ENCODE measurements around the gene THSD7A. TPM values are rescaled to one million over a fixed set of nuclear protein-coding genes. Genes with fewer than 3 reads are reported as not detected.

The THSD7A gene
- total RNA-seq, 1 donor from 2014 or later: 15.0 TPM

DNA sequence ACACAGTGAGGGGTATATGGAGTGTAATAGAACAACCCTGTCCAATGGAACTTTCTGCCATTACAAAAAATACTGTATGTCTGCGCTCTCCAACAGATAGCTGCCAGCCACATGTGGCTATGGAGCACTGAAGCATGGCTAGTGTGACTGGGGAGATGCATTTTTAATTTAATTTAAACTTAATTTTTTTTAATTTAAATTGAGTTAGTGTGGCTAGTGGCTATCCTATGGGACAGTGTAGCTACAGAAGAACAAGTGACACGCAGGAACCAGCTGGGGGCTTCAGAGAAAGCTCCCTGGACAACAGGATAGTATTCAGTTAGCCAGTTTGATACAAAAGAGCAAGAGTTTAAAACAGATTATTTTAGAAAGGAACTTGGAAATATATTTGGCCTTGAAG lies 408.0 kb downstream of the THSD7A start:
- DNase-seq (ENCODE audit: low spot score): no peak

DNA sequence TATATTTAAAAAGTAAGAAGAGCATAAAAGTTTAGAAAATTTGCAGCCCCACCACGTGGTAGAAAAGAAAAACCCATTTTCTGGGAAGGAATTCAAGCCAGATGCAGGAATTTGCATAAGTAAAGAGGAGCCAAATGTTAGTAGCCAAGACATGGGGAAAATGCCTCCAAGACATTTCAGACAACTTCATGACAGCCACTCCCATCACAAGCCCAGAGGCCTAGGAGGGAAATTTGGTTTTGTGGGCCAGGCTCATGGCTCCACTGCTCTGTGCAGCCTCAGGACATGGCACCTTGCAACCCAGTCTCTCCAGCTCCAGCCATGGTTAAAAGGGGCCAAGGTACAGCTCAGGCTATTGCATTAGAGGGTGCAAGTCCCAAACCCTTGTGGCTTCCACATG lies 411.9 kb downstream of the THSD7A start:
- DNase-seq (ENCODE audit: low spot score): no peak

DNA sequence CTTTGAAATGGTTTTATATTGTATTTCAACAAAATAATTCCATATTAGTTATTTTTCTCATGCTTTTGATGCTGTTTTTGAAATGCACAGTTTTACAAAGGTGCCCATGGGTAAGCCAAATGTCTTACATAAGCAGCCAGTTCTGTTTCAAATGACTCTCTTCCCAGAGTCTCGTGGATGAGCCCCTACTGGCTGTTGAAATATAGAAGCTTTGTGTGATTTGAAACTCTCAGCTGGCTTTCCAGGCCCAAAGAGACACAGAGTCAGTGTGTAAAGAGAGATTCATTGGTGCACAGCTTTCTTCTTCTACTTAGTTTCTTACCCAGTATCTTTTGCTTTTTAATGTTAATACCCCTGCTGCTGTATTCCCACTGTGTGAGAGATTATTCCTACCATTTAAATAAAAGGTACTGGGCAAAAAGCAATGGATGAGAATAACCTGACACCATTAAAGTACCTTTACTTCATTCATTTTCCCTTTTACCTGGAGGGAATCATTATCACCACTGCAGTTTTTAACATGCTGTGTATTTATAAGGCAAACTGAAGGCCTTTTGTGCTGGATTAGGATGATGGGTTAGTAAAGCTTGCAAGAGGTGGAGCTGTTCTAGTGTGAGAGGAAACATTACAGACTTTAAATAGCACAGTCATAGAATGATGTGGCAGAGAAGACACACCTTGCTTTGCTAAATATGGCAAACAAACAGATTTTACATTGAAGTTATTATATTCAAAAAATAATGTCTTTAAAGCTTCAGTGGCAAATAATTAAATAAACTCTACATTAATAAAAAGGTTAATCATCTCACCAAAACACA lies 415.1 kb downstream of the THSD7A start:
- no peak for DNase-seq (ENCODE audit: low spot score)

DNA sequence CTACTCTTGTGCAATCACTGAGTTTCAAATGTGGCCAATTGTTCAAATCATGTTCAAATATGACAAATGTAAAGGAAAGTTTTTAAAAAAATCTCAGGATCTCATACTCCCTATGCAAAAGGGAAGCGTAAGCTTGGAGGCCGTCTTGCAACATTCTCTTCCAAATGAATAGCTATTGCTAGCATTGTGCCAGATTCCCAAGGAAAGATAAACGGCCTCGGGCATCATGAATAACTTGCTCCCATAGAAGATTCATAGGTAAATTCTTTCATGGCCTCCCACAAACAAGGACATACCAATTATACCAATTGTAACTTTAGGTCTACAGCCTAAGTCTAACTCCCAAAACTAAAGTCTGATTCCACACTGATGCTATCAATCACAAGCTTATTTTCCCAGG lies 416.9 kb downstream of the THSD7A start:
- DNase-seq (ENCODE audit: low spot score): no peak

DNA sequence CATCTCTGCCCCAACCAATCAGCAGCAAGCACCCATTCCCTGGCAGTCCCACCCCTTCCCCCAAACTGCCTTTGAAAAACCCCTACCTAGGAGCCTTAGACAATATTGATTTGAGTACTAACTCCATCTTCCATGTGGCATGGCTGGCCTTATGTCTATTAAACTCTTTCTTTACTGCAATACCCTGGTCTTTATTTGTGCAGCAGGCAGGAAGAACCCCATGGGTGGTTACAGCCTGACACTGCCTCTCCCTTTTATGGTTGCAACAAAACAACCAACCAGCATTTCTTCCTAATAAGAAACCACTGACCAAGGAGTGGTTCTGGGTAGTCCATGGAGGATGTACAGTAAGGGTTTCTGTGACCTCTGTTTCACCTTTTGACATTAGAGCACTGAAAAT lies 418.1 kb downstream of the THSD7A start:
- no peak for DNase-seq (ENCODE audit: low spot score)

DNA sequence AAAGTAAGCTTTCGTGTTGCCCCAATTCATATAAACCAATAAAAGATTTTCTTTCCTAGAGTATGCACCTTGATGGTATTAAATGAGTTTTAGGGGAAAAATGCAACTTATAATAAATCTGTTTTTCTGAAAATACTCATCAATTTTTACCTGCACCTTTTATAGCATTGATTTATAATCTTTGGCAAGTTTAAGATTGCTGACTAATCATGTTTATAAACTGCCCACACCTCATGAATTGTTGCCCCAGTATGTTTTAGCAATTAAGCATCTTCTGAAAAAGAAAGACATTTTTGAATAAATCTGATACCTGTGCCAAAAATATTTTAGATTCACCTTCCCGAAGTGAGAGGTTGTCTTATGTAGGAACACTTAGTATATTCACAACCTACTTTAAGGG lies 420.0 kb downstream of the THSD7A start:
- DNase-seq (ENCODE audit: low spot score): no peak

DNA sequence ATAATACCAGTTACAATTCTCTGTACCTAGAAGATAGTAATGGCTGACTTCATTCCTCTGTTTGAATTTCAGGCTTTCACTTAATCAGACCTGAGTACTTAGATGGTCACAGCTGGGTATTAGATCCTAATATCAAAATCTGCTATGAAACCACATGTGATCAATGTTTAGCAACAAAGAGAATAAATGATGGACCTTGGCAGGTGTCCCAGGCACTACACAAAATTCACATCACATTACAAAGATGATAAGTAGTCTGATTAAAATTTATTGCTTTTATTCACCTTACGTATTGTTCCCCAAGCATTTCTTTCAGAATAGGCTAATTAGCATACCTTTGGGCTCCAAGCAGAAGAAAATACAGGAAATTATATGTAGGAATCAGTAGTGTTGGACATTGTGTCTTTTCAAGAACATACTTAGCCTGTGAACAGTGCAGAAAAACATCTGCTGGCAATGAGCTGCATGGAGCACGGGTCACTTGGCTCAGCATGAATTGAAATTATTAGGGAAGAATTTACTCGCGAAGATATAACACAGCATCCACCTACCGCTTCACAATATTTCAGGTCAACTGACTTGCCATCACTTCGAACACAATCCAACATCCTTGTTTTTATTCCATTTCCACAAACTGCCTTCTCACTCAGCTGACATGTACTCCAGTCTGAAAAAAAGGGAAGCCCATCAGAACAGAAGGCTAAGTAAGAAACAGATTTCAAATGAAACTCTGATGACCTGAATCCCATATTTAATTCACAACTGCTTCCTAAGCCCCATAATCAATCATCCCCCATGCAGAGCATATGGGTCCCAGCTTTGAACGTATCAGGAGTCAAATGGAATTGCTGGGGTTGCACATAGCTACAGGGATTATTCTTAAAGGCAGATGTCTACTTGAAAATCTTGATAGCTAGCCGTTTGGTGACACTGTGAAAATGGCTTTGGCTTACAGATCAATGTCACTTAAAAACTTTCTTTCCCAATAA lies 421.0 kb downstream of the THSD7A start:
- no peak for DNase-seq (ENCODE audit: low spot score)

DNA sequence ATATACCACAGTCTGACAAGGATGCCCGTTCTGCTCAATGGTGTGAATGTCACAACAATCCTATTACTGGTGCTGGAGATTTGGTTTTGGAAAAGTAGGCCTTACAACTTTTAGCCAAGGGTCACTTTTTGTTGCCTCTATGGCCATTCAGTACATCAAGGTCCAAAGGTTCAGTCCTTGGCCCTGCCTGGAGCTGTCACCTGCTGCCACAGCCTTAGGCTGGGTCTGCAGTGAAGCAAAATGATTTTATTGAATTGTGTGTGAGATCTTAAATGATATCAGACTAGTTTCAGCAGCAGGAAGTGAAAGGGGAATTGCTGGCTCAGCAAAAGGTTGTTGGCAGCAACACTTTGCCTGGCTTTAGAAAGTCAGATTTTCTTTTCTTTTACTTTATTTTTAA lies 427.6 kb downstream of the THSD7A start:
- DNase-seq (ENCODE audit: low spot score): no peak

DNA sequence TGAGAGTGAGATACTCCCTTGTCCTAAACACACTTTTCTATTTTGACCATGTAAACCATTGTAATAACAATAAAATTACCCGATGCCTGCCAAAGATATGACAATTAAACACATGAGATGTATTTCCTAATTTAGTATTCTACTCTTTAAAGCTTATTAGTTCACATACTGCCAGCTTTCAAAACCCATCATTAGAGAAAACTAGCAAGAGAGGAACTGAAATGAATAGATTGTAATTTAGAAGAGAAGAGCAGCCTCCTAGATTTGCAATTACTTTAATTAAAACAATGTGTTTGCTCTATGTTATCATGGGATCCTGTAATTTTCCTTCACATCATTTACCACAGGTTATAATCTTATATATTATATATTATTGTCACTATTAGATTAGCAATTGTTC lies 428.2 kb downstream of the THSD7A start:
- no peak for DNase-seq (ENCODE audit: low spot score)

DNA sequence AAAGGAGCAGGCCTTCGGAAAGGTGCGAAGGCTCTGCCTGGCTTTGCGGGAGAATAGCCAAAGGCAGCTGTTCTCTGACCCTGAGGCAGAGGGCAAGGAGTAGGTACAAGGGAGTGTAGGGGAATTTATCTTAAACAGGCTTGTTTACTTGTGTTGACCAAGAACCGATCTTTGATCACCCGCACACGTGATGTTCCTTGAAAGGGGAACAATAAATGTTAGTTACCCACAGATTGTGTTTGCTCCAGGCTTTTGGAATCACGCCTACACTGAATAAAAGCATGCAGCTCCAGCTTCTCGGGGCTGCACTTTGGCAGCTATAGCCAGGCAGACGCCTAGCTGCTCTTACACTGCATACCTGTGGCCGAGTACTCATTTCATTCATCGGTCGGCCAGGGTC lies 437.6 kb downstream of the THSD7A start:
- no peak for DNase-seq (ENCODE audit: low spot score)

DNA sequence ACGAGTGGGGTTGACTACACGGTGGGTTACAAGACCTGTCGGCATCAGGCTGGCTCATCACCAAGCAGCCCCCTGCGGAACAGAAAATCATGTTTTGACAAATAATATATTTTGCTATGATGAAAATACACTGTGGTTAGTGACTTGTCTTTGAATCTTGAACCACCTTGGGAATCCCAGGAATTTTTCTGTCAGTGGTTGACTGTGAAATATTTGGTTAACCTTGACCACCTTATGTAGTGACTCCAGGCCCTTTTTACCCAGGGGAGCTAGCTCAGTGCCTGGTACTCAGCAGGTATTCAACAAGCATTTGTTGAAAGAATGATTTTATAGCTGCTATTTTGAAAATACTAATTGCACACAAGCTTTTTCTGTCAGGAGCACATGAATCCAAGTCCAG lies 452.4 kb downstream of the THSD7A start:
- no peak for DNase-seq (ENCODE audit: low spot score)

DNA sequence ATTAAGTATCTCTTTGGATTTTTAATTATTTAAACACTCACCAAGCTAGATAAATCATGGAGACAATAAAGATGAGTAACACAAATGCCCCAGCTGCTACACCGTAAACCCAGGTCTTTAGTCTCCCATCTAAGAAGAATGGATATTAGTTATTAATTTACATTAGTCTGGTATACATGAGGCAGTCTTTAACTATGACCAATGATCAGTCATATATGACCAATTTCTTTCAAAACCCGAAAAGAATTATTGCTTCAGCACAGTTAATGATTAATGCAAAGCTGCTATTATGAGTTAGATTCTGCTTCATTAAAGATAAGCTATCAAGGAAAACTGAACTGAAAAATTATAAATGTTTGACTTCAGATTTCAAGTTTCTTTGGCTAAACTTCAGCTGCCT lies 455.5 kb downstream of the THSD7A start:
- no peak for DNase-seq (ENCODE audit: low spot score)

DNA sequence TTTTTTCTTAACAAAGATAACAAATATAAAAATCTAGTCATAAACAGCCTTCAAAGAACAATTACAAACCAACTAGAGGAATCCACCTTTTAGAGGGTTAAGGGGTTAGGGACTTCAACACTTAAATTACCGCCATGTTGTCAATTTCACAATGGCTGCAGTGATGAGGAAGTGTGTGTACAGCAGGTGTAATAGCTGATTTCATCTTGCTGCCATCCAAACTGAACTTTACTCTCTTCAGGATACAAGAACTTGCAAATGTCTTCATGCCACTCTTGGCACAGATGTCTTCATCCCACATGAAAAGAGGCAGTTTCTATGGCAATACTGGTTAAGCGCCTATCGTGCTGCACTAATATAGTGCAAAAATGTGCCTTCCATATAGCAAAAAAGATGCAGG lies 457.4 kb downstream of the THSD7A start:
- DNase-seq (ENCODE audit: low spot score): no peak

DNA sequence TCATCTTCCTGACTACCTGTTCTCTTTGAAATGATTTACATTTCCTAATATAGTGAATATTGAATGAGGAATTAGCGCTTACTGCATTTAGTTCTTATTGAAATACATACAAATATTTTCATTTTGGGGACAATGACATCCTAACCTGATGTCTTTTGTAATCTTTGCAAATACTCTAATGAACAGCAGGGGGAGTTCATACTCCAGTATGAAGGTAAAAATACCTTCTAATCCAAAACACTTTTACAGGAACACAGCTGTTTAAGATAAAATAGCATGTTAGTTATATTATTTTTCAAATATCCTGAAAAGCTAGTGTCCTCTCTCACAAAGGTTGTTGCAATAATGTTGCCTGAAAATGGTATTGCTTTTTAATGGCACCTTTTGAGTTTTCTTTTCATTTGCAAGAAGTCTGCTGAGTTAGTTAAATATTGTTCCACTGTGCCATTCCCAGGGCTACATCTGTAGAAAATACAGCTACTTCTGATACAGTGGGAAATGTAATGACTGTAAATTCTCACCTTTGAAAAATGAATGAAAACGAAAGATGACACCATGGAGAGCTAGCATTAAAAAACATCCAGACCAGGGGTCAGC lies 458.4 kb downstream of the THSD7A start:
- no peak for DNase-seq (ENCODE audit: low spot score)

DNA sequence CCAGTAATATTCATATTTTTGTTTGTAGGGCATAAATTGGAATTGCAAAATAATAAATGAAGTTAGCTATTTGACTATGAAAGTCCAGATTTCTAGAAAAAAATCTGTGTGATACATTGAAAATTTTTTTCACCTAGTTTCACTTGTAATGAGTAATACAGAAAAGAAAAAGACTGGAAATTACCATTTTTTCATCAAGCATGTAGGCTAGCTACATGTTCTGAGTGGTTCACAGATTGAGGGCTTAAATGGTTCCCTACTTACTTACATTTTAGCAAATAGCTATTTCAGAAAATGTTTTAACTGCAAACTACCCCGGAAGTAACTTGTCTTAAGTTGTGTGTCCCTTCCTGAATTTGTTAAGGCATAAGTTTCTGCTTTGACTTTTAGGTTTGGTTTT lies 462.3 kb downstream of the THSD7A start:
- DNase-seq (ENCODE audit: low spot score): no peak

DNA sequence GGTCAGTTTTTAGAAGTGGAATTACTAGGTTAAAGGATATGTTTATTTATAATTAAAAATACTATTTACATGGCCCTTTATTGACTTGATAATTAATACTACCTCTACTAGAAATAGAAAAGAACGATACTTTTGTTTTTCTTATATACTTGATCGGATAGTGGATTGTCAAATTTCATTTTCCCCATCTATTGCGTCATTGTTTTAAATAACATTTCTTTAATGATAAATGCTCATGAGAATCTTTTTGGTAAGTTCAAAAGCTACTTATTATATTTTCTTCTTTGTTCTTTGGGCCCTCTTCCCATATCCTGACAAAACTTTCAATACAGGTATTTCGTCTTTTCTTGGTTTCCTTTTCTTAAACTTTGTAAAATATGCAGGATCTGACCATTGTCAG lies 465.9 kb downstream of the THSD7A start:
- DNase-seq (ENCODE audit: low spot score): no peak

DNA sequence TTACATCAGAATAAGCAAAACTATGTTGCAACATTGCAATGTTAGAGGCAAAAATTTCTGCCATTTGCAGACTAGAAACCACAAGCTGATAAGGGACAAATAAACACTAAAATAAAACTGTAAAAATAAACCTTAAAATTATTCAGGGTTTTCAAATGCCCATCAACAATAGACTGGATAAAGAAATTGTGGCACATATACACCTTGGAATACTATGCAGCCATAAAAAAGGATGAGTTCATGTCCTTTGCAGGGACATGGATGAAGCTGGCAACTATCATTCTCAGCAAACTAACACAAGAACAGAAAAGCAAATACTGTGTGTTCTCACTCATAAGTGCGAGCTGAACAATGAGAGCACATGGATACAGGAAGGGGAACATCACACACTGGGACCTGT lies 473.4 kb downstream of the THSD7A start:
- DNase-seq (ENCODE audit: low spot score): no peak

DNA sequence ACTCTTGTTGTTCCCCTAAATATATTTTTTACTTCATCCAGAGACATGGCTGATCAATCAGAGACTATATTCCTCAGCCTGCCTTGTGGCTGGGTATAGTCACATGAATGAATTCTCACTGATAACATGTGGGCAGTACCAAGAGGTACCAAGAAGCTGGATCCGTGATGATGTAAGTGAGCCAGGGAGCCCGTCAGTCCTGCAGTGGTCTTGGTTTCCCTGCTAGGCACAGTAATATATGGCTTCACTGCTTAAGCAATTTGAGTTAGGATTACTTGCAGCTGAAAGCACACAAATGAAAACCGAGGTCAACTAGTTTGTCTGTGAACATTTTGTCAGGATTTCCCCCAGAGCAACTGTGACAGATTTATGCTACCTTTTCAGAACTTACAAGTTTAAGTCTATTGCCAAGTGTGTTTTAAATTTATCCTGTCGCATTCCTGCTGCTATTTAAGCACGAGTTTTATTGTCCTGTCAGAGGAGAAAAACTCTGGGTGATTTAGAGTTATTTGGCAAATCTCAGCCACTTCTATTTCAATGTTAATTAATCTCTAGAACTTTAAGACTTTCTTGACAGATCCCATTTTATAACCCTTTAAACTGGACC lies 476.5 kb downstream of the THSD7A start:
- DNase-seq (ENCODE audit: low spot score): no peak

DNA sequence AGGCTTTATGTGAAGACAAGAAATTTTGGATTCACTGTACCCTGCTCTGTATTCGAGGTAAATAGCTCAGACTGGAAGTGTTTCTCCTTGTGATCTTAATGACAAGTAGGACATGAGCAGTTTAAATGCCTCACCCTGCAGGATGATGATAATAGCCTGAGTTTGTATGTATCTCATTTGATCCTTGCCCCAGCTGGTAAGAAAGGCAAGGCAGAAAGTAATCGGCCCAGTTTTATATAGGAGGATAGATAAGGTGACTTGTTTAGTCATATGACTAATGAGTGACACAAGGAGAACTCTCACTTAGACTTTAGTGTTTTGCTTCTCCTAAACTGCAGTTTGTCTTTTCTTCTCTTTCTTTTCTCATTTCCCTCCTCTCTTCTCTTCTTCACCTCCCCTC lies 485.7 kb downstream of the THSD7A start:
- no peak for DNase-seq (ENCODE audit: low spot score)

DNA sequence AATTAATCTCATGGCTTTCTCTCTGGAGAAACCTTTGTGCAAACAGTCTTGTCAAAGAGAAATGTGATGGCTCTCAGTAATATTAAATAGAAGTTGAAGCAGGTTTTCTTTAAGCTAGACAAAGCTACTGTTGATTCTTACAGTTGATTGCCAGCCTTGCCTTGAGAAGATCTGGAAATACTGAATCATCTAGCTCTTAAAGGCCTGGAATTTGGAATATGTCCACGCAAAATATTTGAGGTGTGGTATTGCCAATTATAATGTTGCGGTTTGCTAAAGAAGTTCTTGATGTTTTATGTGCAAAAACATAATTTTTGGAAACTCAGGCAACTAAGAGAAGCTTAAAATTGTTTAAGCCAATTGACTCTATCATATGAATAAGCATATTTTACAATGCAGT lies 486.4 kb downstream of the THSD7A start:
- no peak for DNase-seq (ENCODE audit: low spot score)

DNA sequence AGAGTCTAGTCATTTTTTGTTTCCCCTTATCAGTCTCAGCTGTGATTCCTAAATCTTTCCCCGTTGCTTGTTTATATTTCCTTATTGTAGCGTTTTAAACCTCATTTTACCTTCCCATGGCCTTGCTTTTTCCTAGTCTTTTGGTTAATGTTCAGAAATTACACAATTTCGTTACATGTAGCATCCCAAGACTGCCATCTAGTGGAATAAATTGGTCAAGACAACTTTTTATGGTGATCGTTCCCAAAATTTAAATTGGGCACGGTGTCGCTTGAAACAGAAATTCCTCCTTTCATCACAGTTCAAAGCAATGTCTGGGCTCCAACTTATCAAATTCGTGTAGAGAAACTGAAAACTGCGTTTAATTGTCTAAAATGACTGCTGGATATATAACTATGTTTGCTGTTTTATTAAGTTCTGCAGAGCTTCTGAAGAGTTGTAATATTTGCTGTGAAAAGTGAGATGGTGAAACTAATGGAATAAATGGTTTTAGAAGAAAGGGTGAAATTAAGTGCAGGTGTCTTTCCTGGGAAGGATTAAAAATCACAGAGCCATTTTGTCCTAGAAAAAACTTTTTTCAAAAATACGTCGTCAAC lies 488.1 kb downstream of the THSD7A start:
- no peak for DNase-seq (ENCODE audit: low spot score)

DNA sequence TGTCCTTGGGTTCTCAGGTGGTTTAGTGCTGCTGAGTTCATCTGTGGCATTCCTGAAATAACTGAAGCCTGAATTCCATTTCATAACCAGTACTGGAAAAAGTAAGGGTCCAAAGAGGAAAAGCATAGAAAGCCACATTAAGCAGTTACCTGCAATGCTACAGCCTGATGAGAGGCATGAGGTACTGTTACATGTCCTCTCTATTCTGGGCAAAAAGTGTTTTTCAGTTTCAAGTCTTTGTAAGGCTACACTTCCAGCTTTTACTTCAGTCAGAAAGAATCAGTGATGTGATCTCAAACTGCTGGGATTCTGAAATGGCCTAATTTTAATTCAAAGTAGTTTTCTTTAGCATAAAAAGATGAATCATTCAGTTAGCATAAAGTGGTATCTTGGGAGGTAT lies 488.9 kb downstream of the THSD7A start:
- DNase-seq (ENCODE audit: low spot score): no peak
